ENCODE data around the gene ABCA1.

GRCh38 chr9:104968025-104968982 is 40.3 kb upstream of the ABCA1 start:
- peak in 1 of 2 donors; percentile 32 for TF ChIP-seq POLR2A (IDR thresholded peaks at IDR 0.05)
- peak in 1 of 2 donors; percentile 94 for TF ChIP-seq EP300 (IDR thresholded peaks at IDR 0.05)
